Smooth muscle cell (in vitro differentiated cells): ENCODE results near the gene CCDC178. TPM values are rescaled to one million over a fixed set of nuclear protein-coding genes. Genes with fewer than 3 reads are reported as not detected.

Experiments used
- DNase-seq: peaks from one replicate; lab custom pipeline; 2025; ENCODE audit not compliant: unreplicated experiment; lab: John Stamatoyannopoulos, UW
- H2AFZ ChIP-seq: fragments of 200-600 bp; sonication (generic); 2 replicates; pipeline ENCODE4 v1.6.0; 2016; ENCODE audit warnings: antibody characterized with exemption, low read depth, mild to moderate bottlenecking
- H3F3A ChIP-seq: fragments of 200-600 bp; sonication (generic); 2 replicates; pipeline ENCODE4 v1.6.0; 2017; ENCODE audit warnings: antibody characterized with exemption, low read depth
- H3K27ac ChIP-seq: fragments of 200-600 bp; sonication (generic); 2 replicates; pipeline ENCODE4 v1.5.1; 2016; ENCODE audit warnings: low read depth, mild to moderate bottlenecking
- H3K27me3 ChIP-seq: fragments of 200-600 bp; sonication (generic); 2 replicates; pipeline ENCODE4 v1.6.1; 2016; ENCODE audit warnings: low read depth, mild to moderate bottlenecking
- H3K36me3 ChIP-seq: fragments of 200-600 bp; sonication (generic); 2 replicates; pipeline ENCODE4 v1.5.1; 2016; ENCODE audit warnings: low read depth
- H3K4me1 ChIP-seq: fragments of 200-600 bp; sonication (generic); 2 replicates; pipeline ENCODE4 v1.5.1; 2016; ENCODE audit warnings: low read depth
- H3K4me2 ChIP-seq: fragments of 200-600 bp; sonication (generic); 2 replicates; pipeline ENCODE4 v1.6.0; 2016; ENCODE audit warnings: mild to moderate bottlenecking
- H3K4me3 ChIP-seq: fragments of 200-600 bp; sonication (generic); 2 replicates; pipeline ENCODE4 v1.5.1; 2016; ENCODE audit warnings: mild to moderate bottlenecking
- H3K79me2 ChIP-seq: fragments of 200-600 bp; sonication (generic); 2 replicates; pipeline ENCODE4 v1.6.0; 2016; ENCODE audit warnings: low read depth, mild to moderate bottlenecking
- H3K9ac ChIP-seq: fragments of 200-600 bp; sonication (generic); 2 replicates; pipeline ENCODE4 v1.6.0; 2016; ENCODE audit warnings: low read depth
- H3K9me3 ChIP-seq: fragments of 200-600 bp; sonication (generic); replicated peaks from 2 replicates; pipeline ENCODE4 v1.5.1; 2016; ENCODE audit warnings: low read depth
- H4K20me1 ChIP-seq: fragments of 200-600 bp; sonication (generic); 2 replicates; pipeline ENCODE4 v1.6.0; 2016; ENCODE audit warnings: low read depth
- WGBS: methylation state at CpG from one replicate; pipeline ENCODE4 v1.1.7; 2016; ENCODE audit warnings: low lambda C conversion rate; 5-methylcytosine and 5-hydroxymethylcytosine counted together
- polyA plus RNA-seq: library from polyadenylated mRNA; unstranded; fragments of >200 nt; fragmentation: Nextera tagmentation; extraction: Ambion mirVana; gene quantifications from 2 replicates; pipeline ENCODE4 v1.2.1, GENCODE V29; 2016
- total RNA-seq: library from RNA; depleted of rRNA; stranded (reverse); fragments of >200 nt; gene quantifications from 2 replicates; pipeline ENCODE4 v1.2.3, GENCODE V29; 2014
- TF ChIP-seq, protein P1 (sequence below): fragments of 200-600 bp; sonication (generic); IDR thresholded peaks from 2 replicates; pipeline ENCODE4 v1.5.1; 2017; ENCODE audit warnings: borderline replicate concordance, mild to moderate bottlenecking, antibody characterized with exemption; ENCODE audit not compliant: insufficient read depth, poor library complexity, severe bottlenecking

The CCDC178 gene
- total and polyA plus RNA-seq, 2 experiments from 2014 or later: not detected

DNA sequence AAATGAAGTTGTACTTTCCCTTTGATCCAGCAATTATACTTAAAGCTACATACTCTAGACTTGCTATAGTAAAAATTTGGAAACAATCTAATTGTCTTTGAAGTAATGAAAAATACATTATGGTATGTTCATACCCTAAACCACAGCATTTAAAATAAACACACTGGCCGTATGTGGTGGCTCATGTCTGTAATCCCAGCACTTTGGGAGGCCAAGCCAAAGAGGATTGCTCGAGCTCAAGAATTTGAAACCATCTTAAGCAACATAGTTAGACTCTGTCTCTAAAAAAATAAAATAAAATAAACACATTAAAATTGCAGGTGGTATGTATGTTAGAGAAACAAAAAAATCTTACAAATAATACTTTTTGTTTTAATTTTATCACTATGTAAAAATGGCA lies 459.6 kb downstream of the CCDC178 start:
- Histone ChIP-seq H3K4me3 (peak overlapping the region; percentile 4), H3K9me3 (no peaks in the 10 kb centered on the region), H3K27ac (no peak overlapping the region), H3K36me3 (no peaks in the 10 kb centered on the region), H3K4me1 (peaks cover 11% of the 10 kb centered on the region), H3K9ac (no peak overlapping the region), H3K4me2 (peak overlapping the region; percentile 76), H3K27me3 (no peaks in the 10 kb centered on the region), H3K79me2 (no peaks in the 10 kb centered on the region), H4K20me1 (no peaks in the 10 kb centered on the region), H3F3A (no peaks in the 10 kb centered on the region), H2AFZ (no peak overlapping the region)
- WGBS: 18% methylated on average over 2 of the region's 2 CpGs
- DNase-seq: no peak
- TF ChIP-seq, protein P1, sequence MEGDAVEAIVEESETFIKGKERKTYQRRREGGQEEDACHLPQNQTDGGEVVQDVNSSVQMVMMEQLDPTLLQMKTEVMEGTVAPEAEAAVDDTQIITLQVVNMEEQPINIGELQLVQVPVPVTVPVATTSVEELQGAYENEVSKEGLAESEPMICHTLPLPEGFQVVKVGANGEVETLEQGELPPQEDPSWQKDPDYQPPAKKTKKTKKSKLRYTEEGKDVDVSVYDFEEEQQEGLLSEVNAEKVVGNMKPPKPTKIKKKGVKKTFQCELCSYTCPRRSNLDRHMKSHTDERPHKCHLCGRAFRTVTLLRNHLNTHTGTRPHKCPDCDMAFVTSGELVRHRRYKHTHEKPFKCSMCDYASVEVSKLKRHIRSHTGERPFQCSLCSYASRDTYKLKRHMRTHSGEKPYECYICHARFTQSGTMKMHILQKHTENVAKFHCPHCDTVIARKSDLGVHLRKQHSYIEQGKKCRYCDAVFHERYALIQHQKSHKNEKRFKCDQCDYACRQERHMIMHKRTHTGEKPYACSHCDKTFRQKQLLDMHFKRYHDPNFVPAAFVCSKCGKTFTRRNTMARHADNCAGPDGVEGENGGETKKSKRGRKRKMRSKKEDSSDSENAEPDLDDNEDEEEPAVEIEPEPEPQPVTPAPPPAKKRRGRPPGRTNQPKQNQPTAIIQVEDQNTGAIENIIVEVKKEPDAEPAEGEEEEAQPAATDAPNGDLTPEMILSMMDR: no peak

DNA sequence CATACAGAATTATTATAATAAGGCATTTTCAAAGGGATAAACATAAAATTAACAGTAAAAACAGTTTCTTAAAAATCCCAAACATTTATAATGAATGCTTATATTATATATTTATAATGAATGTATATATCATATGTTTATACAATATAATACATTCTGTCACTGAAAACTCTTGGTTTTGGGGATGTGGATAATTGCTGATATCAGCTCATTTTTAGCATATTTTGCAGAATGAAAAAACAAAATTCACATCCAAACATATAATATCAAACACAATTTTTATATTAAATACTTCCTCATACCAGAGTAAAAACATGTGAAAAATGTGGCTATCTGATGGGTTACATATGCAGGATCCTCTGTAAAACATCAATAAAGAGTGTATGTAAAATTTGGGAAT lies 465.0 kb downstream of the CCDC178 start:
- TF ChIP-seq, protein P1: no peak
- Histone ChIP-seq H3K79me2 (no peaks in the 10 kb centered on the region), H4K20me1 (no peaks in the 10 kb centered on the region)

DNA sequence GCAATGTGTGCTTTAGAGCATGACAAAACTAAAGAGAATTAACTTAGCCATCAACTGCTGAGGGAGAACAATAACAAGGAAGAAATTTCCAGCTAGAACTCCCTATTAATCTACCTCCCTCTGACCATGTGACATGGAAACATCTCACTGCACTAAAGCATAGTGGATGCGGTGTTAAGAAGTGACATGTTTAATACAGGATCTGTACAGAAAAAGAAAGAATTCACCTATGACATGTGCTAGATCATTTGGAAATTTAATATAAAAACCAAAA lies 465.4 kb downstream of the CCDC178 start:
- no peak overlapping the region for H3K9ac ChIP-seq
- no peaks in the 10 kb centered on the region for H3K36me3 ChIP-seq
- WGBS: 100% methylated on average over 1 of the region's 1 CpG
- DNase-seq: no peak
- H3K27ac ChIP-seq: no peak overlapping the region
- H3K79me2 ChIP-seq: no peaks in the 10 kb centered on the region
- H3K27me3 ChIP-seq: no peaks in the 10 kb centered on the region
- no peak overlapping the region for H2AFZ ChIP-seq
- TF ChIP-seq, protein P1: no peak
- no peaks in the 10 kb centered on the region for H3K9me3 ChIP-seq
- no peaks in the 10 kb centered on the region for H3F3A ChIP-seq
- no peak overlapping the region for H3K4me3 ChIP-seq
- H4K20me1 ChIP-seq: no peaks in the 10 kb centered on the region
- H3K4me1 ChIP-seq: no peaks in the 10 kb centered on the region
- H3K4me2 ChIP-seq: no peak overlapping the region

More for the DNA sequence above, 465.0 kb downstream of the CCDC178 start:
- Histone ChIP-seq H3F3A (no peaks in the 10 kb centered on the region), H3K36me3 (no peaks in the 10 kb centered on the region), H3K4me1 (no peaks in the 10 kb centered on the region), H3K9me3 (no peaks in the 10 kb centered on the region), H3K9ac (no peak overlapping the region), H3K27ac (no peak overlapping the region), H3K27me3 (no peaks in the 10 kb centered on the region), H2AFZ (no peak overlapping the region), H3K4me2 (no peak overlapping the region), H3K4me3 (no peak overlapping the region)
- no peak for DNase-seq

DNA sequence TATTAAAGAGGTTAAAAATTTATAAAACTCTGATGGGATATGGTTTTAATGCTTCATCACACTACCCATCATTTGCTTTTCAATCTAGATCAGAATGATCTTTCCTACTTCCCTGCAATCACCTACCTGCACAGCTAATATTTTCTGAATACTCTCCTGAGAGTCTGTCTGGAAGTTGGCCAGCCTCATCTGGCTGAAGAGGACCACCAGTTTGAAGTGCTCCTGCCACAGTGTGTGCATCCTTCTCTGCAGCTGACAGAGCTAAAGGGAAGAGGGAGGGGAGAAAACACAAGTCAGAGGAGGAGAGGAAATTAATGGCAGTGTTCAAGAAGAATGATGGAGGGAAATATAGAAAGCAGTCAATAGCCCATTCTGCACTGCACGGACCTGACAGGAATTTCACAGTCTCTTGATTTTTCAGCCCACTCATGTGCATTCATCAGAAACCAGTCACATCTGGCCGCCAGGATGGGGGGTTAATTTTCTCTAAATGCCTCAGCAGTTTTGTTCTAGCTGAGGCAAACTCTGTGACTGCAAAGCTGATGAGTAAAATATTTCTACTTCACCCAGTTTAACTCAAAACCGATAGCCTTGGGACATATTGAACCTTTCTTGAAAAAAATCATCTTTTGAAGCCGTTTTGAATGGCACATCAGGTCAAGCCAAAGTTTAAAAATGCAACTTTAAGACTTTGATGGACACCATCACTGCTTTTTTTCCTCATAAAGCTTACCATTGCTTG lies 465.9 kb downstream of the CCDC178 start:
- no peaks in the 10 kb centered on the region for H3K36me3 ChIP-seq
- TF ChIP-seq, protein P1: no peak
- H3K9me3 ChIP-seq: no peaks in the 10 kb centered on the region
- no peaks in the 10 kb centered on the region for H3K27me3 ChIP-seq
- H3K4me1 ChIP-seq: no peaks in the 10 kb centered on the region
- H3K27ac ChIP-seq: no peak overlapping the region
- H4K20me1 ChIP-seq: no peaks in the 10 kb centered on the region
- WGBS: 77% methylated on average over 4 of the region's 4 CpGs
- H3K4me3 ChIP-seq: no peak overlapping the region
- no peak overlapping the region for H3K4me2 ChIP-seq
- H3F3A ChIP-seq: no peaks in the 10 kb centered on the region
- H2AFZ ChIP-seq: no peak overlapping the region
- H3K79me2 ChIP-seq: no peaks in the 10 kb centered on the region
- no peak for DNase-seq
- no peak overlapping the region for H3K9ac ChIP-seq
